Natural killer cell (primary cell): Measurements from ENCODE around the gene MRPS18A. TPM values are rescaled to one million over a fixed set of nuclear protein-coding genes. Genes with fewer than 3 reads are reported as not detected.

Experiments
- ATAC-seq, 3 donors: fragments of 150-1000 bp in 2 of 3; fragments of 200-7000 bp in 1 of 3; cut with Tn5 transposase; 1 replicate in 1 of 3; 2 replicates in 2 of 3; pipeline ENCODE4 v1.10.0; 2021; ENCODE audit warnings: mild to moderate bottlenecking in 2 of 3, moderate library complexity in 2 of 3
- DNase-seq, 2 donors: peaks; one replicate each; pipeline versions ENCODE4 v3.0.0 to v3.0.0-alpha.2; 2013 to 2021; ENCODE audit warnings: mixed read lengths in 1 of 2
- H3K27ac ChIP-seq: one replicate; pipeline ENCODE4 v1.5.1; 2013; ENCODE audit warnings: mild to moderate bottlenecking, low read length
- H3K27me3 ChIP-seq: one replicate; pipeline ENCODE4 v1.6.1; 2013; ENCODE audit warnings: low read length; ENCODE audit not compliant: control insufficient read depth, insufficient read depth
- H3K36me3 ChIP-seq: one replicate; pipeline ENCODE4 v1.6.1; 2013; ENCODE audit warnings: low read length; ENCODE audit not compliant: control insufficient read depth, insufficient read depth
- H3K4me1 ChIP-seq: one replicate; pipeline ENCODE4 v1.6.1; 2013; ENCODE audit warnings: low read length; ENCODE audit not compliant: control insufficient read depth, insufficient read depth
- H3K4me3 ChIP-seq: one replicate; pipeline ENCODE4 v1.5.1; 2013; ENCODE audit warnings: low read length
- H3K9me3 ChIP-seq: one replicate; pipeline ENCODE4 v1.6.1; 2013; ENCODE audit warnings: low read length; ENCODE audit not compliant: control insufficient read depth, insufficient read depth
- H3K27ac Mint-ChIP-seq, 2 donors: one replicate each; pipeline ENCODE4 v1.8.0; 2022; ENCODE audit warnings: mild to moderate bottlenecking in 2 of 2, mixed read lengths in 2 of 2, moderate library complexity in 1 of 2
- H3K27me3 Mint-ChIP-seq, 2 donors: one replicate each; pipeline ENCODE4 v1.8.0; 2022; ENCODE audit warnings: low read depth in 2 of 2, mixed read lengths in 2 of 2
- H3K36me3 Mint-ChIP-seq: one replicate; pipeline ENCODE4 v1.8.0; 2022; ENCODE audit warnings: mixed read lengths
- H3K4me1 Mint-ChIP-seq, 2 donors: one replicate each; pipeline ENCODE4 v1.8.0; 2022; ENCODE audit warnings: mixed read lengths in 2 of 2
- H3K4me3 Mint-ChIP-seq: one replicate; pipeline ENCODE4 v1.8.0; 2022; ENCODE audit warnings: mild to moderate bottlenecking, moderate library complexity, mixed read lengths
- H3K9me3 Mint-ChIP-seq, 2 donors: one replicate each; pipeline ENCODE4 v1.8.0; 2022; ENCODE audit warnings: mixed read lengths in 2 of 2
- WGBS: methylation state at CpG from one replicate; pipeline ENCODE4 v1.1.7; 2013; ENCODE audit warnings: missing lambda C conversion rate; ENCODE audit not compliant: insufficient coverage; 5-methylcytosine and 5-hydroxymethylcytosine counted together
- intact Hi-C: fragments of 100-400 bp; cut with micrococcal nuclease; formaldehyde crosslinking; loops from one replicate; pipeline ENCODE4 v1.14.2; 2022
- total RNA-seq, 4 donors: library from RNA; stranded (reverse); fragments of 120-200 nt in 1 of 4; gene quantifications; one replicate each; pipeline versions ENCODE4 v1.2.3 to v1.2.4, GENCODE V29; 2013 to 2022
- TF ChIP-seq, protein P1 (sequence below): fragments of 200-600 bp; IDR thresholded peaks from one replicate; pipeline ENCODE4 v1.8.0; 2022; ENCODE audit warnings: antibody characterized with exemption

Gene MRPS18A
- total RNA-seq, 3 donors from 2014 or later (not counting 1 experiment from before 2014, with no cell fraction given) = 29.0 to 39.8 (median 33.1) TPM

GRCh38 chr6:43730634-43731033 is 43.0 kb upstream of the MRPS18A start:
- H3K27me3 Mint-ChIP-seq = peaks cover 0 to 4% of the 10 kb centered on the region in 2 donors
- H3K4me3 Mint-ChIP-seq = no peak overlapping the region
- H3K36me3 Mint-ChIP-seq = peaks cover 13% of the 10 kb centered on the region
- TF ChIP-seq, protein P1, sequence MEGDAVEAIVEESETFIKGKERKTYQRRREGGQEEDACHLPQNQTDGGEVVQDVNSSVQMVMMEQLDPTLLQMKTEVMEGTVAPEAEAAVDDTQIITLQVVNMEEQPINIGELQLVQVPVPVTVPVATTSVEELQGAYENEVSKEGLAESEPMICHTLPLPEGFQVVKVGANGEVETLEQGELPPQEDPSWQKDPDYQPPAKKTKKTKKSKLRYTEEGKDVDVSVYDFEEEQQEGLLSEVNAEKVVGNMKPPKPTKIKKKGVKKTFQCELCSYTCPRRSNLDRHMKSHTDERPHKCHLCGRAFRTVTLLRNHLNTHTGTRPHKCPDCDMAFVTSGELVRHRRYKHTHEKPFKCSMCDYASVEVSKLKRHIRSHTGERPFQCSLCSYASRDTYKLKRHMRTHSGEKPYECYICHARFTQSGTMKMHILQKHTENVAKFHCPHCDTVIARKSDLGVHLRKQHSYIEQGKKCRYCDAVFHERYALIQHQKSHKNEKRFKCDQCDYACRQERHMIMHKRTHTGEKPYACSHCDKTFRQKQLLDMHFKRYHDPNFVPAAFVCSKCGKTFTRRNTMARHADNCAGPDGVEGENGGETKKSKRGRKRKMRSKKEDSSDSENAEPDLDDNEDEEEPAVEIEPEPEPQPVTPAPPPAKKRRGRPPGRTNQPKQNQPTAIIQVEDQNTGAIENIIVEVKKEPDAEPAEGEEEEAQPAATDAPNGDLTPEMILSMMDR = no peak
- H3K27ac Mint-ChIP-seq = no peak overlapping the region
- H3K9me3 ChIP-seq = peaks cover 6% of the 10 kb centered on the region
- no peak overlapping the region for H3K4me3 ChIP-seq
- intact Hi-C loops = no loop called here
- H3K4me1 Mint-ChIP-seq = peaks cover 1 to 23% of the 10 kb centered on the region in 2 donors
- no peak overlapping the region for H3K27ac ChIP-seq
- no peak for ATAC-seq
- H3K4me1 ChIP-seq = peaks cover 14% of the 10 kb centered on the region
- H3K27me3 ChIP-seq = no peaks in the 10 kb centered on the region
- no peaks in the 10 kb centered on the region for H3K36me3 ChIP-seq
- H3K9me3 Mint-ChIP-seq = peaks cover 3 to 12% of the 10 kb centered on the region in 2 donors
- DNase-seq = no peak

DNA sequence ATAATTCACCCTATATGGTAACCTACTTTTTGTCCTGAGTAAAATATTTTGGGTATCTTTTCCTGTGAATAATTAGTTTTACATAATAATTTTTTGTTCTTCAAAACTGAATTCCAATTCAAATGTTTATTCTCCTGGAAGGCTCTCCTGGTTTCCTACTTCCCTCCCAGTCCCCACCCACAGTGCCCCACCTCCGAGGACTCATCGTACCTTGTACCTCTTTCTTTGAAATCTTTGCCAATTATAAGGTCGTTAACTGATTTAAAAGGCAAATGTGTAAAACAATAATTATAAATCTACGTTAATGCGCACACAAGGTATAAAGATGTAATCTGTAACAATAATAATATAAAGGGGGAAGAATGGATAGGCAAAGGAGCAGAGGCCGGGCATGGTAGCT is 41.9 kb upstream of the MRPS18A start:
- Histone ChIP-seq H3K4me3 (no peak overlapping the region), H3K27me3 (no peaks in the 10 kb centered on the region), H3K4me1 (peaks cover 23% of the 10 kb centered on the region), H3K36me3 (no peaks in the 10 kb centered on the region), H3K27ac (no peak overlapping the region), H3K9me3 (peaks cover 6% of the 10 kb centered on the region)
- DNase-seq = no peak
- Mint-ChIP-seq H3K27me3 (peaks cover 0 to 4% of the 10 kb centered on the region in 2 donors), H3K9me3 (peaks cover 3 to 12% of the 10 kb centered on the region in 2 donors), H3K4me3 (no peak overlapping the region), H3K27ac (no peak overlapping the region), H3K36me3 (peaks cover 13% of the 10 kb centered on the region), H3K4me1 (peaks cover 12 to 30% of the 10 kb centered on the region in 2 donors)
- TF ChIP-seq, protein P1 = no peak
- intact Hi-C loops = no loop called here
- 87% methylated on average over 2 of the region's 6 CpGs for WGBS
- no peak for ATAC-seq

DNA sequence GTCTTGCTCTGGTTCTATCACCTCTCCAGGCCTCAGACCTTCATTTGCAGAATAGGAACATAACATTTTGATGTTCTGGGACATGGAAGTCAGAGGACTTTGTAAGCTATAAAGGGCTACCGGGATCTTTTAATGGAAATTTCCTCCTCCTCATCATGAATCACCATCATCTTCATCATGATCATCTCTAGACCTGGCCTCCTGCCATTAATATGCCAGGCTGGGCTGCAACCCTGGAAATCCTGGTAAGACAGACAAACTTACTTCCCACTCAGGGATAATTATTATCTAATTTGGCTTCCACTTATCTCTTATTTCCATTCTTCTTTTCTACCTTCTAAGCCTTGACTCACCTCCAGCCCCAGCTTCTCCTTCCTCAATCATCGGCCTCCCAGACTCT is 41.0 kb upstream of the MRPS18A start:
- H3K27me3 ChIP-seq = no peaks in the 10 kb centered on the region
- H3K9me3 ChIP-seq = peaks cover 6% of the 10 kb centered on the region
- H3K27ac ChIP-seq = no peak overlapping the region
- 94% methylated on average over 2 of the region's 2 CpGs for WGBS
- H3K4me3 Mint-ChIP-seq = no peak overlapping the region
- no peaks in the 10 kb centered on the region for H3K36me3 ChIP-seq
- H3K4me3 ChIP-seq = no peak overlapping the region
- peaks cover 25% of the 10 kb centered on the region for H3K4me1 ChIP-seq
- DNase-seq (no peak), ATAC-seq (no peak)
- peaks cover 13% of the 10 kb centered on the region for H3K36me3 Mint-ChIP-seq
- H3K27me3 Mint-ChIP-seq = peaks cover 0 to 4% of the 10 kb centered on the region in 2 donors
- H3K27ac Mint-ChIP-seq = no peak overlapping the region
- intact Hi-C loops = no loop called here
- H3K9me3 Mint-ChIP-seq = peaks cover 3 to 12% of the 10 kb centered on the region in 2 donors
- TF ChIP-seq, protein P1 = no peak
- H3K4me1 Mint-ChIP-seq = peaks cover 14 to 30% of the 10 kb centered on the region in 2 donors

GRCh38 chr6:43727634-43728033 is 40.0 kb upstream of the MRPS18A start:
- peaks cover 6% of the 10 kb centered on the region for H3K9me3 ChIP-seq
- intact Hi-C loops = no loop called here

More at GRCh38 chr6:43727634-43728033, 40.0 kb upstream of the MRPS18A start:
- WGBS = 87% methylated on average over 3 of the region's 3 CpGs
- H3K4me3 ChIP-seq = no peak overlapping the region
- no peak overlapping the region for H3K27ac Mint-ChIP-seq
- TF ChIP-seq, protein P1 = no peak
- H3K4me1 ChIP-seq = peaks cover 25% of the 10 kb centered on the region
- no peak for ATAC-seq
- H3K36me3 Mint-ChIP-seq = peaks cover 13% of the 10 kb centered on the region
- H3K9me3 Mint-ChIP-seq = peaks cover 3 to 12% of the 10 kb centered on the region in 2 donors
- no peak overlapping the region for H3K27ac ChIP-seq
- no peak for DNase-seq
- H3K27me3 ChIP-seq = no peaks in the 10 kb centered on the region
- no peak overlapping the region for H3K4me3 Mint-ChIP-seq
- peaks cover 14 to 25% of the 10 kb centered on the region in 2 donors for H3K4me1 Mint-ChIP-seq
- H3K27me3 Mint-ChIP-seq = peaks cover 0 to 4% of the 10 kb centered on the region in 2 donors
- H3K36me3 ChIP-seq = no peaks in the 10 kb centered on the region
